ENCODE results near the gene HMGCS2. TPM values are rescaled to one million over a fixed set of nuclear protein-coding genes. Genes with fewer than 3 reads are reported as not detected.

The HMGCS2 gene
- total RNA-seq, 2 donors from 2014 or later, result not detected

DNA sequence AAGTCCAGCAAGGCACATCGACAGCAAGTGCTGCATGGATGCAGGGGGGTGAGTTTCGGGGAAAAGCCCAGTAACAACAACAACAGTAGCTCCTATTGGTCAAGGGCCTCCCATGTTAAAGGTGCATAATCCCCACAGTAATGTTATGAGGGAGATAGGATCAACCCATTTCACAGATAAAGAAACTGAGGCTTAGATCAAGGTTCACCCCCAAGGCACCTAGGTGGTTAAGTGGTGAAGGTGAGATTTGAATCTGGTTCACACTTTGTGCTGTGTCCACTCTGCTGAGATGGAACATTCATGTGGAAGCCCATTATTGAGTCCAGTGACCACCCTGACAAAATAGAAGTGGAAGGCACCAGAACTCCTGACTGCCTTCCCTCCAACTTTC, 32.1 kb downstream of the HMGCS2 start:
- intact Hi-C loops (cut with DNase I), result no loop called here
- no peak for DNase-seq (ENCODE audit: low spot score)

DNA sequence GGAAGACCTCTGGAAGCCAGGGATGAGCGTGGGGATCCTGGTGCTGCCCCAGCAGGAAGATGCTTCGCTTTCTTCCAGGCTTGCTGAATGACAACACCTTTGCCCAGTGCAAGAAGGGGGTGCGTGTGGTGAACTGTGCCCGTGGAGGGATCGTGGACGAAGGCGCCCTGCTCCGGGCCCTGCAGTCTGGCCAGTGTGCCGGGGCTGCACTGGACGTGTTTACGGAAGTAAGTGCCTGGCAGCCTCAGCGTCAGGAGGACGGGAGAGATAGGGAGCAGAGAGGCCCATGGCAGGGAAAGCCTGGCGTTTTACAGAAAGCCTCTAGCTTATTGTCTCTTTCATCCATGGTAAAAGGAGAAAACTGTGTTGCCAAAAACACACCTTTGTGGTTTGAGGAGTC, 33.5 kb downstream of the HMGCS2 start:
- no peak for DNase-seq (ENCODE audit: low spot score)
- intact Hi-C loops (cut with DNase I), result no loop called here

DNA sequence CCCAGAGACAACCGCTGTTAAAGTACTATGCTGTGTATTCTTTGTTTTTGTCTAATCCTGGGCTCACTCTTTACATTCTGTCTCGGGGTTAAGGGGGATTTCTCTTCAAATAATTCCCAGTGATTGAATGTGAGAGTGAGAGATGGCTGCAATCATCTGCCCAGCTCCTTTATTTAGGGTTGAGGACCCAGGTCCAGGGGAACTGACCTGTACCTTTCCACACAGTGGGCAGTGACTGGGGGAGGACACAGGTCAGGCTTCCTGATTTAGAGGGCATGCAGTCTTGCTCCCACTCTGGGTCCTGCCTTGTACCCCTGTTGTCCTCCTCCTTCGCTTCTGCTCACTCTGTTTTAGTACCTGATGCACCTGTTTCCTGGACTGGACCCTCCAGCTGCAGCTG, 35.0 kb downstream of the HMGCS2 start:
- intact Hi-C loops (cut with DNase I), result loop anchor here in 1 of 2 donors (5.0 kb wide), 1 partner anchor 741 kb away; no protein-coding TSS in a partner anchor
- DNase-seq (ENCODE audit: low spot score), result peak; percentile 20

DNA sequence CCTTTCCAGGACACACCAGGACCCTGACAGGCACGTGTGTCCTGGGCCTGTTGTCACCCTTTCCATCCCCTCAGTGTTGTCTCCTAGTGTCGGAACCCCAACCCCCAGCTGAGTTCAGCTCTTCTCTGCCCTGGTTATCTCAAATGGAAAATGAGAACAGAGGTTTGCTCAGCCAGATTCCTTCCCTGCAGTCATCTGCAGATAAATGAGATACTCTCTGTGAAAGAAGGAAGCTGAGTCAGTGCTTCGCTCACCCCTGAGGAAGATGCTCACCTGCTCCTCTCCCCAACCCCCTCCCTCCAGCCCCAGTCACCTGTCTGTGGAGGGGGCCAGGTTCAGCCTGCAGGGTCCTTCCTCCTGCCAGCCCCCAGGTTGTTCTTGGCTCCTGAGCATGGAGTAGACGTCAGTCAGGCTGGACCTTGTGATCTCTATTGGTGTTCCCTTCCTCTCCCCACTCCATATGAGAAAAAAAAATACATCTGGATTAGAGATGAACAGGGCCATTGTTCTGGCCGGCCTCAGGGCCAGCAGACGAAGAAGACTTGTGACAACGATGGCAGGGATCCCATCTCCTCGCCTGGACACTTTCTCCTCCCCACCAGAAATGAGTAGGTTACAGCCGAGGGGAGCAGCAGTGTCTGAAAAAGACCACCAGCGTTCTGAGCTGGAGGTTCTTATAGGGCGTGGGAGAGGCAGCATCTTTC, 36.1 kb downstream of the HMGCS2 start:
- intact Hi-C loops (cut with DNase I), result loop anchor here in 1 of 2 donors (5.0 kb wide), 1 partner anchor 740 kb away; no protein-coding TSS in a partner anchor
- no peak for DNase-seq (ENCODE audit: low spot score)

DNA sequence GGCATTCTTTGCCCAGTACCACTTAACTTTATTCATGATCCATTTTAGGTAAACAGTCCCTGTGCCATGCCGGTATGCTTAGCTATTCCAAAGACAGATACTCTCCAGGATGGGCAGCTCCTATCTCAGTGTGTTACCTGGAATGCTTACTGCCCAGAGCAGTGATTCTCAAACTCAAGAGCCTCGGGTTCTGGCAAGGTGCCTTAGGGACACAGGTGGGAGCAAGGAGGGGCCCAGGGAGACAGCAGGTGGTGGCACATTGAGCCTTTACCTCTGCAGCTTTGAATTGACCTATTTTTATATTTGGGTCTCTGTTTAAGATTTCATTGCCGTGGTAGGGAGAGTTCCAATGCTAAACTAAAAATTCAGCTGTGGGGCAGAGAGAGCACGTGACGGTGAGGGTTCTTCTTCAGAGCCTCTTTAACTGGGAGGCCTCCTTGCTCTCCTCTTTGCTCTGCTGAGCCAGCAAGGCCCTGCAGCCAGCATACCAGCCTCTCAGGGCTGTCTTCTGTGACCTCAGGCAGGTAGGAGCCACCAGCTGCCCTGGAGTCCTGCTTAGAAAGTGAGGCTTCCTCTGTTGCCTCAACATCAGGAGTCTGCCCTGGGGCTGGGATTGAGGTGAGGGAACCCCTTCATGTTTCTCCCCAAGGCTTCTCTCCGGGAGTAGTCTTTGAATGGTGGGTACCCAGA, 36.8 kb downstream of the HMGCS2 start:
- DNase-seq (ENCODE audit: low spot score), result no peak
- intact Hi-C loops (cut with DNase I), result loop anchor here in 1 of 2 donors (5.0 kb wide), 1 partner anchor 740 kb away; no protein-coding TSS in a partner anchor

DNA sequence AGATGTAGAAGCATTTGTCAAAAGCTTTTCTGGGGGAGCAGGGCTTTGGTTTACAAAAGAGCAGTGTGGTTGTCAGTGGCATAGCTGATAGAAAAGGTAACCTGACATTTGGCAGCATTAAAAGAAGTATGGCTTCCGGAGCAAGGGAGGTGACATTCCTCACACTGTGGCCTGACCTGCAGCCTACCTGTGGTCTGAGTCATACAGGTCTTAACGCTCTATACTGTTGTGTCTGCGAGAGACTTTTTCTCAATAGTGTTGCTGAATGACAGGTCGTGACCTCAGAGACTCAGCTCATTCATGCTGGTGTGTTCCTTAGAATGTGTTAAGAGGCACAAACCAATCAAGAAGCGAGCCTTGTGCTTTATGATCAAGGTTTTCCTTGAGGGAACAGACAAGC, 37.6 kb downstream of the HMGCS2 start:
- intact Hi-C loops (cut with DNase I), result loop anchor here in 1 of 2 donors (5.0 kb wide), 1 partner anchor 739 kb away; no protein-coding TSS in a partner anchor
- no peak for DNase-seq (ENCODE audit: low spot score)

DNA sequence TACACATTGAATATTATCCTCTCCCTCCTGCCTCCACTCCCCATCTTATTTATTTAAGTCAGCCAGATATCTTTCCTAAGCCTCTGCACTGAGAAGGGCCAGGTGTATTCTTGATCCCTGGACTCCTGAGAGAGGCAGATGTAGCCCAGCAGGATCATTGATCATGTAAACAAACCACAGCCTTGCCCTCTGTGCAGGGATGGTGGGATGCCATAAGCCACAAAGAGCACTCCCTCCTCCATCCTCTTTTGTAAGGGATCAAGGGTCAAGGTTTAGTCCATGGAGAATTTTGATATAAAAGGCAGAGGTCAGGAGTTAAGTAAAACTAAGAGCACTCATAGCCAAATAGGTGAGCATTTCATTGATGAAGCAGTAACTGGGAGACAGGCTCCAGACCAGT, 39.7 kb downstream of the HMGCS2 start:
- intact Hi-C loops (cut with DNase I), result no loop called here
- DNase-seq (ENCODE audit: low spot score), result no peak

DNA sequence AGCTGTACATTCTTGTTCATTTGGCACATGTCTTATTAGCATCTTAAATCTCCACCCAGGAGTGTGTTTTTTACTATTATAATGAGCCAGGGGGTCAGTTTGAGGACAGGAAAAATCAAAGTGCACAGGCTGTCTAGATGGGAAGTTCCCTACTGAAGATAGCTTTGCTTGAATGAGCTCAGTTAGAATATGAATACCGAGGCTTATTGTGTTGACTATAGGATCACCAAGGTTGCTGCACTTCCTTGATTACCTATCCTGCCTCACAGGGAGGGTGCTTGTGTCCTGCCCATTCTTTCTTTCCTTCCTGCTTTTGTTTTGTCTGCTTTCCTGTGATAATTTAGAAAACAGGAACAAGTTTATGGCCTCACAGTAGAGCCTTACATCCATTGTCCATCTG, 40.7 kb downstream of the HMGCS2 start:
- intact Hi-C loops (cut with DNase I), result no loop called here
- no peak for DNase-seq (ENCODE audit: low spot score)

DNA sequence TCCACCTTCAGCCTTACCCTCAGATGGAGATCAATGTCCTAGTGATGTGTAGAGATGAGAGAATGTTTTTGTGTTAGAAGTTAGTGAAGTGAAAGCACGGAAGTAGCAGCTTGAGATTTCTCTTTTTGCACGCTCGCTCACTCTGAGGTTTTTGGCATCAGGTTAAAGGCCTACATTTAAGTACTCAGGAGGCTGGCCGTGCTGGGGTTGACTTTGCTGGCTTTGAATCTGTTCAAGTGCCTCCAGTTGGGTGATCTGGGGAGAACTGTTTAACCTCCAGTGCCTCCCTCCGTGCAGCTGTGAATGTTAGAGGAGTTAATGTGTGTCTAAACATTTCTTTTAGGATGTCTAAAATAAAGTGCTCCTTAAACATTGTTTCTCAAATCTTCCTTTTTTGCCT, 43.1 kb downstream of the HMGCS2 start:
- intact Hi-C loops (cut with DNase I), result no loop called here
- DNase-seq (ENCODE audit: low spot score), result no peak

DNA sequence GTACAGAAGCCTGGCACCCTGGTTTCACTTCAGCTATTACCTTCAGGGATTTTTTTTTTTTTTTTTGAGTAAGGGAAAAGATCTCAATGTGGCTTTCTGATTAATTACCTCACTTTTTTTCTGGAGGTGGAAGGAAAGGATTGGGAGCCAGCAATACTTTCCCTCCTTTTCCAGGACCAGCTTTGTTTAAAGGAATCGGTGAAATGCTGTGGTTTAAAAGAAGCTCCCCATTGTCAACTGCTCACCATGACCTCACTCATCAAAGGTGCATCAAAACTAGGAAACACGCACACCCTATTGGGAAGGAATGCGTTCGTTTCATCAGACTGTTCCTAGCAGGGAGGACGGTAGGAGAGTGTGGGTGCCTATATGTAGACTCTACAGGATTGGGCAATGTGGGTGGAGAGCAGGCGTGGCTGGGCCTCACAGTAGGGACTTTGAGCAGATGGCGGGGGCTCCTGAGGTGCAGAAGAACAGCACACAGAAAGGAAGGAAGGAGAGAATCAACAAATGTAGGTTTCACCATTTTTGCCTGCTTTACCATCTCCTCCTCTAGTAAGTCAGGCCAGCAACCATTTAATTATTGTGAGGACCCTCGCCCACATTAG, 44.0 kb downstream of the HMGCS2 start:
- intact Hi-C loops (cut with DNase I), result no loop called here

DNA sequence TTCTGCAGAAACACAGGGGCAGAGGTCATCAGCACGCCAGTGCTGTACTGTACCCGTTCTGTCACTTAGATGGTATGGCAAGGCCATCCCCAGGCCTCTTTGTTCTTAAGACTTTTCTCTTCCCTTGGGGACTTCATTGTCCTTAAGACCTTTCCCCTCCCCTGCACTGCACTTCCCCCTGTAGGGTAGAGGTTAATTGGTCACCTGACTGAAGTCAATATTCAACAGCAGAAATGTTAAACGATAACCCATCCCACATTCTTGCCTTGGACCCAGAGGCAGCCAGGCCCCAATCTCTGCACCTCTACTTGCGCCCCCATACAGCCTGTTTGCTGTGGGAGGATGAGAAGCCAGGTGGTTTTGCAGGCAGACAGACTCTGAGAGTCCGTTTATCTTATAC, 46.8 kb downstream of the HMGCS2 start:
- DNase-seq (ENCODE audit: low spot score), result no peak
- intact Hi-C loops (cut with DNase I), result no loop called here

More for the DNA sequence above, 44.0 kb downstream of the HMGCS2 start:
- no peak for DNase-seq (ENCODE audit: low spot score)

DNA sequence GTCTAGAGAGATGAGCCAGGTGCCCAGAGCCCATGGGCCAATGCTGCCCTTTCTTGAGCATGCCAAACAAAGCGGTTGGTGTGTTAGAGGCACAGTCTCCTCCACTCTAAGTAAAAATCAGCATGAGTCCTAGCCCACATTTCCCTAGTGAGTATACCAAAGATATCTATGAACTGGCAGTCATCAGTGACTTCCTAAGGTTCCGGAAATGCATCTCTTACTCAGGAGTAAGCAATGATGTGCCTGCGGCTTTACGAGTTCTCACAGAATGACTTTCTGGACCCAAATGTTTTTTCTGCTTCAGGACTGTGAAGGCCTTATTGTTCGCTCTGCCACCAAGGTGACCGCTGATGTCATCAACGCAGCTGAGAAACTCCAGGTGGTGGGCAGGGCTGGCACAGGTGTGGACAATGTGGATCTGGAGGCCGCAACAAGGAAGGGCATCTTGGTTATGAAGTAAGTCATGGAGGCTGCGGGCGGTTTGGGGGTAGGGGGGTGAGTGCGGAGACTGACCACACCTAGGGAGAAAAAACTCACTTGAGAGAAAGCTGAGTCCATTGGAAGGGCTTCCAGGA, 47.8 kb downstream of the HMGCS2 start:
- no peak for DNase-seq (ENCODE audit: low spot score)
- intact Hi-C loops (cut with DNase I), result no loop called here

DNA sequence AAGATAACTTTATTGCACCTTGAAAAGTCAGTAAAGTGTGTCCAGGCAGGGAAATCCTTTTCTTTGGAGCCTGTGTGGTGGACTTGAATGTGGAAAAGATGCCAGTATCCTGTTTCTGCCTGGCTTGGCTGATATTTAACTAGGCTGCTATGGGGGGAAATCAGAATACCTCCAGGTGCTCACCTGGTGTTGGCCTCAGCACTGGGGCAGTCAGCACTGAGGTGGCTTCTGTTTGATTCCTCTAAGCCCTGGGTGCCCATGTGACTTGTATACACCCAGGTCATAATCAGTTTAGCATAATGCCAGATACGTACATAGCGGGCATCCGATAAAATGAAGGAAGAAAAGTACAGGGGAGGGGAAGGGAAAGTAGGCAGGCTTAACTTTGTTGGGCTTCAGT, 49.7 kb downstream of the HMGCS2 start:
- no peak for DNase-seq (ENCODE audit: low spot score)
- intact Hi-C loops (cut with DNase I), result no loop called here

DNA sequence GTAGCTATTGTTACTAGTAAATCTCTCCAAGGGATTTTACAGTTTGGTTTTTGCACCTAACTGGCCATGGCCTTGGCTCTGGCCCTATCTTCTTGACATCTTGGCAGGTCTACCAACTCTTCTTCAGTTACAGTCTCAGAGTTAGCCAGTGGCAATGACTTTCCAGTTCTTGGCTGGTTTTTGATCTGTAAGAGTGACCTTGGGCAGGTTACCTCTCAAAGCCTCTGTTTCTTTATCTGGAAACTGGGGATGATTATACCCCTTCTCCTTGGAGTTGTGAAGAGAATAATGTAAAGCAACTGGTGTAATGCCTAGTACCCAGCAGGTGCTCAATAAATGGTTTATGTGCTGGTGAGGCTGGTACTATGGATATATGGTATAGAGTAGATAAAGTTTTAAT, 50.3 kb downstream of the HMGCS2 start:
- intact Hi-C loops (cut with DNase I), result no loop called here
- DNase-seq (ENCODE audit: low spot score), result no peak

DNA sequence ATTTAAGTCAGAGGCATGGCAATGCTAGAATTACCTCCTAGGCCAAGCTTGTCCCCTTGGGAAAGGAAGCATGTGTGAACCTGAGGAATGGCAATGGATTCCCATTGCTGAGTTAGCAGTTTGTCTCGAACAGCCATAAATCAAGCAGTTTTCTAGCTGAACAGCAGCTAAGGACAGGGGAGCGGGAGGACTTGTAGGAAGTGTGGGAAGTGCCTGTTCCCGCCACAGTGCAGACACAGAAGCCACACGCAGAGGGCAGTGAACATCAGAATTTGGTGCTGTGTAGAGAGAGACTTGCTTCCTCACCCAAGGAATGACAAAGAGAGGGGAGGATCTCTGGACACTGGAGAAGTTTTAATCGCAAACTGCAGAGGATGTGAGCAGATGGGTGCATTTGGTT, 53.2 kb downstream of the HMGCS2 start:
- DNase-seq (ENCODE audit: low spot score), result no peak
- intact Hi-C loops (cut with DNase I), result no loop called here

DNA sequence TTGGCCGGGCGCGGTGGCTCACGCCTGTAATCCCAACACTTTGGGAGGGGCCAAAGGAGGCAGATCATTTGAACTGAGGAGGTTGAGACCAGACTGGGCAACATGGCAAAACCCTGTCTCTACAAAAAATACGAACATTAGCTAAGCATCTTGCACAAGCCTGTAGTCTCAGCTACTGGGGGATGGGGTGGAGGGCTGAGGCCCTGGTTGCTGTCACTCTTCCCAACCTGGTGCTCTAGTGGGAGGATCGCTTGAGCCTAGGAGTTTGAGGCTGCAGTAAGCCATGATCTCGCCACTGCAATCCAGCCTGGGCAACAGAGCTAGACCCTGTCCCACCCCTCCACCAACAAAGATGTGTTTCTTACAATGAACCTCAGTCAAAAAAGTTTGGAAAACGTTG, 54.1 kb downstream of the HMGCS2 start:
- intact Hi-C loops (cut with DNase I), result no loop called here
- no peak for DNase-seq (ENCODE audit: low spot score)

DNA sequence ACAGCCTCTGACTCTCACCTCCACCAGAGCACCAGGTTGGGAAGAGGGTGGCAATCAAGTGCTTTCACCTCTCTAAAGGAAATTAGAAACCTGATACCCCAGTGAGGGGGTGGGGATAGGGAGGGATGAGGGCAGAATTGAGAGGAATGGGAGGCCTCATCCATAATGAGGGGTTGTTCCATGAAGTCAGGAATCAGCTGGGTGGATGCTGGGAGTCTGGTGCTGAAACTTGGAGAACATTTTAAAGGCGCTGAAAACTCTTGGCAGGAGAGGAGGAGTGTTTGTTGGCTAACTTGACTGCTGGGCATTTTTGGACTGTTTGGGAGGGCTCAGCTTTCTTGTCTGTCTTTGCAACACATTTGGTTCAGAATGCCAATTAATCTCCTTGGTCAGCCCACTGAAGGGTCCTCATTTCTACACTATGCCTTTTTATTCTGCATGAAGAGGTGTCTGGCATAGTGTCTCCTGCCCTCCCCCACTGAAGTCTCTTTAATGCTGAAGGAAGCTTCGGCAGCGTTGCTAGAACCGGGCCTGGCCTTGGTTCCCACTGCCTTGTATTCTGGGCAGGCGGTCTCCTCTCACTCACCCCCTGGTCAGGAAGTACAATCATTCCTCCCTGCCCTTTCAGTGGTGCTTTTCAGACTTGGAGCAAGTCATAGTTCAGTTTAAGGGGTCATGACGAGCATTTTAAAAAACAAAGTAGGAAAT, 54.8 kb downstream of the HMGCS2 start:
- DNase-seq (ENCODE audit: low spot score), result no peak
- intact Hi-C loops (cut with DNase I), result no loop called here

DNA sequence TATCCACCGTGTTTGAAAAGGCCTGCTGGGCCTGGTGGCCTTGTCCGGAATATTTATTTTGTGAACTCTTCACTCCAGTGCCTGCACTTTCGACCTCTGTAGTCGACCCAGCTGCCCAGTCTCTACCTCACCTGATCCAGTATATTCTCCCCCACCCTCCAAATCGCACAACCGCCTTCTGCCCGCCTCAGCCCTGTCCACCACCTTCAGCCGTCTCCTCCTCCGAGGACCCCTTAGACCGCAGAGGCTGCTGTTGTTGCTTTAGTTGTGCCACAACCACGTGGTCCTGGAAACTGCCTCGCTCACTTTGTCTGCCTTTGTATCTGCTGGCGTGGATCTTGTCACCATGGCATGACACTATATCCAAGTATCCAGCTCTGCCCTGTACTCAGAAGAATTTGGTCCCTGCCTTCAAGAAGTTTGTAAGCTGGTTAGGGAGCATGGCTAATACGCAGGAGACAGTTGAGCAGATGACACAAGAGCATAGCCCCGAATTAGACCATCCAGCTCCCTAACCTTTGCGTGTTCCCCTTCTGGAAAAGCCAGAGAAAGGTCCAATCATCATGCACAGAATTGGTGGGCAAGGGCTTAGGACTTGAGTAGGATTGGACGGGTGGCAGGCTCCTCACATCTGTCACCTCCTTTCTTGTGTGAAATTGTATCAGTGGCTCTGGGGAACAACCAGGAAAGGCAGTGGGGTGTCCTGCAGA, 55.5 kb downstream of the HMGCS2 start:
- intact Hi-C loops (cut with DNase I), result no loop called here
- DNase-seq (ENCODE audit: low spot score), result no peak

Measured in posterior vena cava (tissue), 2 donors.